GM18507 (cell line): ENCODE data around the gene FAM237B.
A peak's percentile ranks its signal among the peaks of the same experiment; 100 is the strongest.
"Not testable (repeated sequence)": the region's sequence is repeated elsewhere in the genome, so short reads cannot be mapped to it uniquely, and the experiment has no call there.

Source experiments
- DNase-seq: peaks from one replicate; pipeline ENCODE4 v3.0.0; 2011; ENCODE audit warnings: low read depth; ENCODE audit not compliant: insufficient read length; ENCODE audit errors: extremely low spot score
- FAIRE-seq: peaks from 2 replicates; lab custom pipeline; 2011; peaks lifted over from hg19 to GRCh38; lab: Jason Lieb, UNC

FAM237B gene

GRCh38 chr7:90320801-90321494 is at the start of gene FAM237B:
Gene FAM237B (minus strand): TSS chr7:90321304. CDS start chr7:90319748, 1,556 bp downstream.
- DNase-seq (no peak), FAIRE-seq (no peak)

GRCh38 chr7:90351987-90352386 is 30.9 kb upstream of the FAM237B start:
- no peak for FAIRE-seq
- DNase-seq, result no peak

- DNase-seq, FAIRE-seq: not testable (repeated sequence)
Observed at GRCh38 chr7:90350032-90350431, 28.9 kb upstream of the FAM237B start.

GRCh38 chr7:90349305-90349704 is 28.2 kb upstream of the FAM237B start:
- FAIRE-seq, result no peak
- DNase-seq, result no peak

DNA sequence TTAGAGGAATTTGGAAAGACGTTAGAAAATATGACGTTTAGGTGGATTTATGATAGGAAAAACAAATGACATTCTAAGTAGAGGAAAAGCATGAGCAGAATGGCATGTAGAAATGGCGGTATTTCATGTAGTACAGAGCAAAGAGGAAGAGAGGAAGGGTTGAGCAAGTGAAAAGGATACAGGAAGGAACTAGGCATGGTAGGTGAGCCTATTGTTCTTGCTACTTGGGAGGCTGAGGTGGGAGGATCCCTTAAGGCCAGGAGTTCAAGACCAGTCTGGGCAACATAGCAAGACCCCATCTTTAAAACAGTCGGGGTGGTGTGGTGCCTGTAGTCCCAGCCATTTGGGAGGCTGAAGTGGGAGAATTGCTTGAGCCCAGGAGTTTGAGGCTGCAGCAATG is 26.7 kb upstream of the FAM237B start:
- DNase-seq, result no peak
- FAIRE-seq, result no peak

DNA sequence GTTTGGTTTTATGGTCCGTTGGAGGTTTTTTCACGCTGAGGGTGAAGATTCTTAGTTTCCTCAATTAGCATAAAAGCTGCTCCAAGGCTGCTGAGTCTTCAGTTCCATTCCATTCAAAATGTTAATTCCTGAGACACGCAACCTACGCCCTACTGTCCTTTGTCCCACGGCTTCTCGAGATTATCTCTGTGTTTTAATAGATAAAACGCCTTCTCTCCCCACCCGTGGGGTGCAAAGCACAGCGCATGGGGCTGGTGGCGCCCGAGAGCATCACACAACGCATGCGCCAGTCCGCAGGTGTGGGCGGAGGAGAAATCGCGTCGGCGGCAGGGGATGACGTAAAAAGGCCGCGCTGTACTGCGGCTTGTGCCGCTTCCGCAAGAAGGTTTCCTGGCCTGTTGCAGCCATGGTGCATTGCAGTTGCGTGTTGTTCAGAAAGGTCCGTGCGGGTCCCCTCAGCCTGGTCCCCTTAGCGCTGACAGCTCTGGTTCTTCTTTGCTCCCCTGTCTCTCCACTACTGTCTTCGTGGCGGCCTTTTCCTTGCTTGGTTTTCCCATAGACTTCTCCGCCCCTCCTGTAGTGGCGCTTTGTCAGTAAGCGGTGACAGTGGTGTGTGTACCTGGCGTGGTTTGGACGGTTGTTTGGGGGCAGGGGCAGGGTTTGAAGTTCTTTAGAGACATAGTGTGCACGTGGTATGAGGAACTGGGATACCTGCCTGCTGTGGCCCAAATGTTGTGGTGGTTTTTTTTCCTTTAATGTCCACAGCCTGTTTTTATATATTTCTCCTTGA is 25.4 kb upstream of the FAM237B start, which contains the start of gene GTPBP10:
Gene GTPBP10, plus strand, starts transcription at position 381 of the 790 bp plus-strand sequence. Its CDS starts 26 bp downstream, at position 407.
- DNase-seq (peak; percentile 83), FAIRE-seq (peak; percentile 95)

GRCh38 chr7:90345595-90346335 is 24.7 kb upstream of the FAM237B start:
- FAIRE-seq (no peak), DNase-seq (no peak)

GRCh38 chr7:90345016-90345415 is 23.9 kb upstream of the FAM237B start:
- no peak for DNase-seq
- FAIRE-seq, result no peak

GRCh38 chr7:90337106-90337505 is 16.0 kb upstream of the FAM237B start:
- DNase-seq (no peak), FAIRE-seq (no peak)

- FAIRE-seq, DNase-seq: not testable (repeated sequence)
Observed at GRCh38 chr7:90334926-90335325, 13.8 kb upstream of the FAM237B start.

- FAIRE-seq (no peak), DNase-seq (no peak)
Observed at GRCh38 chr7:90334193-90334843, 13.2 kb upstream of the FAM237B start.

DNA sequence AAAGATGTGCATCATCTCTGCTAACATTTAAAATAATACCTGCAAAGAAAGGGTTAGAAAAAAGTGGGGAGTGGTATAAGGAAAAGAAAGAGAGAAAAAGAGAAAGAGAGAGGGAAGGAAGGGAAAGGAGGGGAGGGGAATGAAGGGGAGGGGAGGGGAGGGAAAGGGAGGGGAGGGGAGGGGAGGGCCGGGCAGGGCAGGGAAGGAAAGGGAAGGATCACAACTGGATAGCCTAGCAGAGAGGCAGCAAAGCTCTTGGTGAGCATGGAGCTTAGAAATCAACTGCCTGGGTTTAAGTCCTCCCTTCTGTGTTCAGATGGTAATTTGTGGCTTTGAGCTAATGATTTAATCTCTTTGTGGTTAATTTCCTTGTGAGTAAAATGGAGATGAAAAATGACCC is 5.4 kb upstream of the FAM237B start:
- DNase-seq (no peak), FAIRE-seq (no peak)

- no peak for FAIRE-seq
- no peak for DNase-seq
Observed at GRCh38 chr7:90322837-90323236, 1.7 kb upstream of the FAM237B start.

DNA sequence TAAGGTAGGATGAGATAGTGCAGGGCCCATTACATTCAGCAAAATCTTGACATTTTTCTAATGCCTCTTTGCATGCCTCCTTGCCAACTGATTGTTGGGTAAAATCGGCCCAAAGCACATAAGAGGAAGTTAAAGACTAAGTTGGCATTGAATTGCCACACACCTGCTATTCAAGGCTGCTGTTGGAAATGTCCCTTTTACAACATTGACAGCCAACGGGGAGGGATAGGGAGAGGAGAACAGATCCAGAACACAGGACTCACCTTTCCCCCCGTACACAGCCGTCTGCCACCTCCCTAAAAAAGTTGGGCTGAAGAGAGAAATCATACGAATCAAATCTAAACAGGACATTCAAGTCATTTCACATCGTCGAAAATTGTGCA is 695 bp downstream of the FAM237B start:
- no peak for FAIRE-seq
- DNase-seq, result no peak

DNA sequence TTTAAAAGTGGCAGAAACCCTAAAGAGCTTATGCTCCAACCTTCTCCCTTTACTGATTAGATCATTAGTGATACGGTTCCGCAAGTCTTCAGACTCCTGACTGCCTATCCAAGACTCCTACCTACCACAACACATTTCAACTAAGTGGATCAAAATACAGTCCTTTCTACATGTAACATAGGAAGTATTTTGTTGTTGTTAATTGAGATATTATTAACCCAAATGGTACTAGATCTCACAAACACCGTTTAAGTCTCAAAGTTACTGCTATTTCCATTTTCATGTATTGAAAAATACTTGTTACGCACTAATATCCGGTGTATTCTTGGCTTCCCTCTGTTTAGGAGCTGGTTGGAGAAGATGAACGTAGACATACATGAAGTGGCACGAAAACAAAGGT is 1.1 kb downstream of the FAM237B start:
- DNase-seq, result no peak
- no peak for FAIRE-seq

- FAIRE-seq (no peak), DNase-seq (no peak)
Observed at GRCh38 chr7:90313907-90314306, 7.2 kb downstream of the FAM237B start.

GRCh38 chr7:90312745-90313144 is 8.4 kb downstream of the FAM237B start:
- DNase-seq, result no peak
- peak; percentile 48 for FAIRE-seq

- no peak for DNase-seq
- no peak for FAIRE-seq
Observed at GRCh38 chr7:90311175-90311574, 9.9 kb downstream of the FAM237B start.

DNA sequence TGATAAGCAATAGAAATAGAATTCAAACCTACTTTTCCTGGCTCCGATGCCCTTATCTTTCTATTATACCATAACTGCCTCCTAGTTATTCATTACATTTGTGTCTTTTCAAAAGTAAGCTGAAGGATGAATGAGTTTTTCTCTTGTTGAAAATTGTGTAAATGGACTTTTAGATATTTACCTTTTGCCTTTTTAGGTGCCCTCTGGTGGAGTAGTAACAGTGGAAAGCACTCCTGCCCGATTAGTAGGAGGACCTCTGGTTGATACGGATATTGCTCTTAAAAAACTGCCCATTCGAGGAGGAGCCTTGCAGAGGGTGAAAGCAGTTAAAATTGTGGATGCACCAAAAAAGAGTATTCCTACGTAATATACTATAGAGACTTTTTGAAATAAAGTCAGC is 11.2 kb downstream of the FAM237B start:
- FAIRE-seq, result no peak
- no peak for DNase-seq

DNA sequence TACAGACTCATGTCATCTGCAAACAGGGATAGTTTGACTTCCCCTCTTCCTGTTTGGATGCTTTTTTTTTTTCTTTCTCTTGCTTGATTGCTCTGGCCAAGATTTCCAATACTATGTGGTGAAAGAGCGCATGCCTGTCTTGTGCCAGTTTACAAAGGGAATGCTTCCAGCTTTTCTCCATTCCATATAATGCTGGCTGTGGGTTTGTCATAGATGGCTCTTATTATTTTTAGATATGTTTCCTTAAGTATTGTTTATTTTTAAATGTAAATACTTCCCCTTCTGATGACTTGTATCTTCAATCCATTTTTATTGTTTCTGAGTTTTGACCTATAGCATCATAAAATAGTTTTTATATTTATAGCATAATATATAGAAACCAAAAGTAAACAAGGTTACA is 17.9 kb downstream of the FAM237B start:
- FAIRE-seq (no peak), DNase-seq (no peak)
